HG03354 (cell line): ENCODE measurements around the gene IL1RAPL2.
"Not testable (repeated sequence)": the region's sequence is repeated elsewhere in the genome, so short reads cannot be mapped to it uniquely, and the experiment has no call there.

Source experiments
- ATAC-seq: cut with Tn5 transposase; IDR thresholded peaks from one replicate; pipeline ENCODE4 v1.9.1; 2021; ENCODE audit warnings: mild to moderate bottlenecking; ENCODE audit not compliant: unreplicated experiment, poor library complexity, severe bottlenecking

The IL1RAPL2 gene

GRCh38 chrX:104668550-104668949, 102.6 kb downstream of the IL1RAPL2 start:
- no peak for ATAC-seq

- ATAC-seq, result no peak
Observed at GRCh38 chrX:104669063-104669462, 103.1 kb downstream of the IL1RAPL2 start.

GRCh38 chrX:104670051-104670450, 104.1 kb downstream of the IL1RAPL2 start:
- no peak for ATAC-seq

- ATAC-seq, result not testable (repeated sequence)
Observed at GRCh38 chrX:104677517-104677916, 111.5 kb downstream of the IL1RAPL2 start.

GRCh38 chrX:104679175-104679574, 113.2 kb downstream of the IL1RAPL2 start:
- ATAC-seq, result no peak

- ATAC-seq, result no peak
Observed at GRCh38 chrX:104681214-104681613, 115.2 kb downstream of the IL1RAPL2 start.

GRCh38 chrX:104684077-104684476, 118.1 kb downstream of the IL1RAPL2 start:
- no peak for ATAC-seq

GRCh38 chrX:104695593-104695992, 129.6 kb downstream of the IL1RAPL2 start:
- no peak for ATAC-seq

- no peak for ATAC-seq
Observed at GRCh38 chrX:104696667-104697066, 130.7 kb downstream of the IL1RAPL2 start.

GRCh38 chrX:104697294-104697693, 131.3 kb downstream of the IL1RAPL2 start:
- no peak for ATAC-seq

- no peak for ATAC-seq
Observed at GRCh38 chrX:104707042-104707441, 141.0 kb downstream of the IL1RAPL2 start.

- no peak for ATAC-seq
Observed at GRCh38 chrX:104707572-104707971, 141.6 kb downstream of the IL1RAPL2 start.

GRCh38 chrX:104712515-104712914, 146.5 kb downstream of the IL1RAPL2 start:
- ATAC-seq, result no peak

- ATAC-seq, result no peak
Observed at GRCh38 chrX:104721854-104722253, 155.9 kb downstream of the IL1RAPL2 start.

- ATAC-seq, result no peak
Observed at GRCh38 chrX:104728456-104728855, 162.5 kb downstream of the IL1RAPL2 start.

- no peak for ATAC-seq
Observed at GRCh38 chrX:104742355-104742754, 176.4 kb downstream of the IL1RAPL2 start.

GRCh38 chrX:104745152-104745551, 179.2 kb downstream of the IL1RAPL2 start:
- no peak for ATAC-seq

GRCh38 chrX:104749951-104750610, 184.1 kb downstream of the IL1RAPL2 start:
- ATAC-seq, result no peak

GRCh38 chrX:104762641-104763040, 196.6 kb downstream of the IL1RAPL2 start:
- ATAC-seq, result no peak

GRCh38 chrX:104789784-104790183, 223.8 kb downstream of the IL1RAPL2 start:
- ATAC-seq, result no peak

GRCh38 chrX:104795804-104796203, 229.8 kb downstream of the IL1RAPL2 start:
- ATAC-seq, result no peak

- no peak for ATAC-seq
Observed at GRCh38 chrX:104803219-104803618, 237.2 kb downstream of the IL1RAPL2 start.
